GM18870 (cell line): ENCODE measurements around the gene CCNF.
A peak's percentile ranks its signal among the peaks of the same experiment; 100 is the strongest.
"Not testable (repeated sequence)": the region's sequence is repeated elsewhere in the genome, so short reads cannot be mapped to it uniquely, and the experiment has no call there.

ENCODE experiments used
- ATAC-seq: cut with Tn5 transposase; IDR thresholded peaks from one replicate; pipeline ENCODE4 v1.9.1; 2021; ENCODE audit warnings: moderate library complexity; ENCODE audit not compliant: unreplicated experiment

The CCNF gene

GRCh38 chr16:2429034-2429770 lies at the start of gene CCNF:
Gene CCNF, plus strand, starts transcription at chr16:2429447. Its CDS starts 35 bp downstream, at chr16:2429482.
- peak; percentile 64 for ATAC-seq

- no peak for ATAC-seq
Observed at GRCh38 chr16:2383501-2383900, 45.7 kb upstream of the CCNF start.

GRCh38 chr16:2384426-2384825 lies 44.8 kb upstream of the CCNF start:
- no peak for ATAC-seq

GRCh38 chr16:2385190-2385836 lies 43.9 kb upstream of the CCNF start:
- no peak for ATAC-seq

GRCh38 chr16:2385982-2386381 lies 43.3 kb upstream of the CCNF start:
- not testable (repeated sequence) for ATAC-seq

GRCh38 chr16:2386990-2387389 lies 42.3 kb upstream of the CCNF start:
- ATAC-seq, result no peak

- no peak for ATAC-seq
Observed at GRCh38 chr16:2388139-2388874, 40.9 kb upstream of the CCNF start.

- ATAC-seq, result no peak
Observed at GRCh38 chr16:2388875-2389433, 40.3 kb upstream of the CCNF start.

GRCh38 chr16:2392025-2392424 lies 37.2 kb upstream of the CCNF start:
- ATAC-seq, result no peak

- no peak for ATAC-seq
Observed at GRCh38 chr16:2398520-2398919, 30.7 kb upstream of the CCNF start.

- no peak for ATAC-seq
Observed at GRCh38 chr16:2404099-2404498, 25.1 kb upstream of the CCNF start.

- no peak for ATAC-seq
Observed at GRCh38 chr16:2415085-2415484, 14.2 kb upstream of the CCNF start.

GRCh38 chr16:2420035-2420434 lies 9.2 kb upstream of the CCNF start:
- no peak for ATAC-seq

- ATAC-seq, result no peak
Observed at GRCh38 chr16:2422123-2422867, 7.0 kb upstream of the CCNF start.

- ATAC-seq, result no peak
Observed at GRCh38 chr16:2424061-2425007, 4.9 kb upstream of the CCNF start.

- no peak for ATAC-seq
Observed at GRCh38 chr16:2425008-2425518, 4.2 kb upstream of the CCNF start.

- ATAC-seq, result no peak
Observed at GRCh38 chr16:2425825-2426430, 3.3 kb upstream of the CCNF start.

GRCh38 chr16:2426941-2427361 lies 2.3 kb upstream of the CCNF start:
- ATAC-seq, result no peak

- no peak for ATAC-seq
Observed at GRCh38 chr16:2427526-2427925, 1.7 kb upstream of the CCNF start.
